HG02885 (cell line): ENCODE data around the gene TP63.

ENCODE experiments used
- ATAC-seq: cut with Tn5 transposase; IDR thresholded peaks from one replicate; pipeline ENCODE4 v1.9.1; 2021; ENCODE audit warnings: mild to moderate bottlenecking; ENCODE audit not compliant: unreplicated experiment, poor library complexity

The TP63 gene

DNA sequence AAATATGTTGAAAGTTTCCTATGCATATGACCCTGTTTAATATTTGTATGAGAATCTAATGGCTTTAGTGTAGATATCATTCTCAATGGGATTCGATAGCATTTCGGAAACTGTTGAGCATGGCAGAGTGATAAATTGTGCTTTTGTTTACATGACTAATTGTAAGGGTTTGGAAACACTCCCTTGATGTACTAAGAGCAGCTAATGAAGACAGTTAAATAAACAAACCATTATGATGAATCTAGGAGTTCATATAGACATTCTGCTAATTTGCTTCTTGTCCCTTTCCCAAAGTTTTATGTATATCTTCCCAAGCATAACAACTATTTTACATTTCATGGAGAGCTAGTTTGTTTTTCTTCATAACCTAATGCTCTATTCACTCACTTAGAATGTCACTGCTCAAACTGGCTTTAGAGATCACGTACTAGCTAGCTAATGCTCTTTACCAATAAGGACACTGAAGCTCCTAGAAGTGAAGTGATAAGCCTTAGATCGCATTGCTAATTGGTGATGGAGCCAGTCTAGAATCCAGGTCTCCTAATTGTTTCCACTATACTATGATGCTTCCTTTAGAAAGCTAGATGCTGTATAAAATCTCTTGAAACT is 140.8 kb downstream of the TP63 start:
- no peak for ATAC-seq

DNA sequence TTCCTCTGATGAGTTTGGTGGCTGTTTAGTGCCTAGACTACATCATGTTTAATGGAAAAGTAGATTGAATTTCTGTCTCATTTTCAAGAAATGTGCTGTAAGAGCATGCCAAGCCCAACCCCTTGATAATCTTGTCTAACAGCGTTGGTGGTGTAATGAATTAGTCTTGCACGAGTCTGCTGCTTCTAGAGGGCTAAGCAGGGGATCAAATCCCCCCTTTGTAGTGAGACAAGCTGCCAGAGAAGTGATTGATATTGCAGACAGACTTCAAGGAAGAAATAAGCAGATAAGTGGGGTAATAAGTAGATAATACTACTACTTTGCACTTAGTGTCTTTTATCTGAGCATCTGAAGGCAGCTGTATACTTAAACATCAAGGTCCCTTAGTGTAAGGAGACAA is 141.4 kb downstream of the TP63 start:
- no peak for ATAC-seq

DNA sequence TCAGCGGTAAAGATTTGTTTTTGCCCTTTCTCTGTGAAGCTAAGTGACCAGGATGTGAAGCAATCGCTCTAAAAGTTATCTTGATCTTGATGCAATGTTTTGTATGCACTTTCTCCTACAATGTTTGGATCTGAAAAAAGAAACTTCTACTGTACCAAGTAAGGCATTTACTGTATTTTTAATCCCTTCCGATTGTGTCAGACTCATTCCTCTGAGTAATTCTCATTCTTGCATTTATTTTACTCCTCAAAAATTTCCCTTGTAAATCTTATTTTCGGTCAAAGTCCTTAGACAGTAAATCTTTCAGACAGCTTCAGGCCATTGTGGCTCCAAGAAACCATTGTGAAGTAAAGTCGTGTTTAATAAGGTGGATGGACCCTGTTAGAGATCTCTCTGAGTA is 141.9 kb downstream of the TP63 start:
- no peak for ATAC-seq

DNA sequence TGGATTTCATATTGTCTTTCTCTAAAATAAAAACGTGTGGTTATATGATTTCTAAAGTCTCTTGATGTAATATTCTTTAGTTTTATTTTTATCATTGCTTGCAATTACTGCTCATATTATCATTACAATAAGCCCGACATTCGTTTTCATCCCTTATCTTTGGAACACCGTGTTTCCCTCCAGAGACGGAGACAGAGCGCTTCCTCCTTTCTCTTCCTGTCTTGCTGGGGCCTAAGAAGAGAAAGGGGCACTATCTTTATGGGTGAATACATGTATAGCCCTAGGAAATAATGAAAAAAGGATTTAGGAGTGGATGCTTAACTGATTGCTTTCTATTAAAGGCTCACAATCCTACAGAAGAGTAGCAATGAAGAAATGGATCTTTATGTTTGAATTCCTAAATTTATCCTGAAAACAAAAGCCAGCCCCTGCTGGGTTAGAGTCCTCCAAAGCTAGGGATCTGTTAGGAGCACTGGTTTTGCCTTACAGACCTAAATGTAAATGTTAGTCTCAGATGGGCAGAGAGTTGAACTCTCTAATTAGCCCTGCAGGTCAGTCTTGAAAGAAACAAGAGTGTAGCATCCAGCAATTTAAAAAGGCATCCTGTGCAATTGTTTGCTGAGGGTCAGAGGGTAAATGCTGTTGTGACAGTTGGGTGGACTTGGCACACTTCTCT is 145.1 kb downstream of the TP63 start:
- ATAC-seq: no peak

DNA sequence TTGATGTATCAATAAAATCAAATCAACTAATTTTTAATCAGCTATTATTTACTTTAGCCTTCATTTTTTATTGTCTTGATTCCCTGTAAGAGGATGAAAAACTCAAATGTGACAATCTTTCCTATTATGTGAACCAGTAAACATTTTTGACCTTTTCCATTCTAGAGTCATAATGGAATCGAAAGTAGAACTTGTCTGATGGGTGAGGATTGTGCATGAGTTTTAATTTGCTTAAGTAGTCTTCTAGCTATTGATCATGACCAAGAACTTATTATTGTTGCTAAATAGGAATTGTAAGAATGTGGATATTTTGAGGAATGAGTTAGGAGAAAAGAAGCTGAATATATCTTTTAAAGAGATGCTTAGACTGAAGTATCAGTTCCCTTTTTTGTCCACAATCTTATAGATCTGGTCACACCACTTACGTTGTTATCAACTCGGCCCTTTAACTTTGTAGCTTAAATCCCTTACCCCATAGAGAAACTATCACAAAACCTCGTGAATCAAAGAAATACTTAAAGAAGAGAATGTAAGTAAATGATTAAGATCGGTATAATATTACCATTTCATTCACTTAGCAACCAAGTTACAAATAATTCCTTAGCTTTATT is 147.3 kb downstream of the TP63 start:
- peak; percentile 77 for ATAC-seq

DNA sequence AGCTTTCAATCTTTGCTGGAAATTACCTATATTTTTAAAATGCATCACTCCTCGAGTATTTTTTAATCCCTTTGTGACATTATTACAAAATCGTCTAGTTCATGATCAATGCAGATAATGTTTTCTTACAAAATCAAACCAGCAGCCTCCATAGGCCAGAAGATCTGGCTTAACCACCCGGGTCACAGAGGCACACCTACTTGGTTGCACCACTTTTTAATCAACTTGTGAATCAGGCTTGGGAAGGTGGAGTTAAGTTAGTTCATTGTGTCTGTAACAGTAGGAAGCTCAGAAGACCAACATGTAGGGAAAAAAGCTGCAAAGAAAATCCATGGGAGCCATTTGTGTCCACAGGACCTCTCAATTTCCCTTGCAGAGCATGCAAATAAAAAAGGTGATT is 148.0 kb downstream of the TP63 start:
- ATAC-seq: no peak

DNA sequence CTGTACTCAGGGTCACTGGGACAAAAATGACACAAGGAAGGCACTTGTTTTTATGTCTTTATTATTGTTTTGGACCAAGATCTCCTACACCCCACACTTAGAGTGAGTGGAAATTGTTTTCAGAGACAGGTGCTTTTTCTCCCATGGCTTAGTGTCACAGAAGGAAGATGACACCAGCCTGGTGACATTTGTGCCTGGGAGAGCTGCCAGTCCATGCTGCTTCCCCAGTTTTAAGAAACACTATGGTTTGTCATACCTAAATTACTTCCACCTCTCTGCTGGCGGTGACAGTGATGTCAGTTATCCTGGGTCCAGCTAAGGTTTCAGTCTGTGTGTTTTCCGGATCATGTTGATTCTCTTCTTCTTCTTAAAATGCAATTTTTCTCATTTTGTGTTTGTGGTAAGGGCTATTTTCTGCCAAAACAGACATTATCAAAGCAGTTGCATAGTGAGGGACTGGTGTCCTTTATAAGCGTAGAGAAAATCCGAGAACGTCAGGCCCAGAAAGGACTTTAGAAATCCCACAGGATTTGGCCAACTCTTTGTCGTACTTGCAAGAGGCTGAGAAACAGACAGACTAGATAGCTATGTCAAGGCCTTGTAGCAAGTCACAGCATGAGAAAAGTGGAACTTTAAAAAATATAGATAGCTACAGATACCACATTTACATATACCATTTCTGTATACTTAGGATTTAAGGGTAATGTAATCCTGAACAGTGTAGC is 149.5 kb downstream of the TP63 start:
- no peak for ATAC-seq

DNA sequence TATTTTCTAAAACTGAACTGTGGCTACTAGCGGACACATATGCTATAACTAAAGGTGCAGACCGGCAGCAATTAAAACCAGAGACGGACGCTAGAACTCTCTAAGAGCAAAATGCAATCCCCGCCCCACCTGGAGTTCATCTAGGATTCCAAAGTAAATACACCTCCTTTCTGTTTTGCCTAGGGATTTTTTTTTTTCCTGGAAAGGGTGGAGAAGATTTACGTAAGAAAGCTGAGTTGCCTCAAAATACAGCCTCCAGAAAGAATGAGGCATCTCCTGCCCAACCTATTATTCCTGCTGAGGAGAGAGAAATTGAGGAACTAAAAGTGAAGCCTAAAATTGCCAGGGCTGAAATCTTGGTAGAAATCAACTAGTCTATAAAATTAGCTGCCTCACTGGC is 150.2 kb downstream of the TP63 start:
- ATAC-seq: no peak

DNA sequence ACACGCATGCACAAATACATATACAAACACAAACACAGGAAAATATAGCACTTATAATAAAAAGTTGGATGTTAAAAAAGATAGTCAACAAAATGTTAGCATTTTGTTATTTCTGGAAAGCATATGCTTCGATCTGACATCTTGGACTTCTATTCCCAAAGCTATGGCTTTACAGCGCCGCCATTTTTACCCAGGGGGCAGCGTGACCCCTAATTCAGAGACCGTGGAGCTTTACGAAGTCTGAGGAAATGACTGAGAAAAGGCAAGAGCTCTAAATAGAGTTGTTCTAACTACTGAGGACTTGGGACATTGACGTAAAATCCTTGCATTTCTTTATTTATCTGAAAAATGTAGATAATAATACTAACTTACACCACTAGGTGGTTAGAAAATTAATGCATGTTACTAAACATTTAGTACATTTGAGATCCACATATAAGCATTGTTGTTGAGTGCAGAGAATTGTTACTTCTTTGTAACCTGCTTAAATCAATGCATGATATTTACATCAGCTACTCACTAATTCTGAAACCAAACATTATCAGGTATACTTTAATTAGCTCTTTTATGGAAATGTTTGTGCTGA is 155.4 kb downstream of the TP63 start:
- no peak for ATAC-seq

DNA sequence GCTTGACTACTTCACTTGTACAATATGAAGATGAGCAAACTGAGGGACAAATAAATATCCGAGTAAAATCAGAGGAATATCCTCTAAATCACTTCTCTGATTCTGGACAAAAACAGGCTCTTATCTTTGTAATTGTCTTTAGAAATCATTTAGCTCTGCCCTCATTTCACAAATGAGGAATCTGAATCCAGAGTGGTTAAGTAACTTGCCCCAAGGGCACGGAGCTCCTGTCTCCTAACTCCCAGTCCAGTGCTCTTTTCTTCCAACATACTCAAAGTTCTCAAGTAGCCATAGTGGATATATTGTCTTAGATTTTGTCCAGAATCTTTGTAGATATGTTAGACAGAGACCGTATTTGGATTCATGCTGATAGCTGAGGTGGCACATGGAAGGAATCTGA is 156.0 kb downstream of the TP63 start:
- ATAC-seq: no peak

DNA sequence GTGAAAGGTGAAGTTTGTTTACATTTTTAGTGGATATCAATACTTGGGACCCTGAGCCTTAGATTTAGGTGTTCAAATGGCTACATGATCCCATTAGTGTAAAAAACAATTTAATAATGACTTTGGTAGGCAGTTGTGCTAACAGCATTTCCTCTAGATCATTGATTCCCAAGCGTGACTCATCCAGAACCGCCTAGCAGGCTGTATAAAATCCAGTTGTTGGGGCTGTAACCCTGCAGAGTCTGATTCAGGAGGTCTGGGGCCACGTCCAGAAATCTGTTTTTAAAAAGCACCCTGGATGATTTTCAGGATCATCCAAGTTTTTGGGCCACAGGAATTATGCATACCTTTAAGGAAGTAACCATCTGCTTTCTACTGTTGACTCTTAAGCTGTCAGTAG is 156.4 kb downstream of the TP63 start:
- no peak for ATAC-seq

DNA sequence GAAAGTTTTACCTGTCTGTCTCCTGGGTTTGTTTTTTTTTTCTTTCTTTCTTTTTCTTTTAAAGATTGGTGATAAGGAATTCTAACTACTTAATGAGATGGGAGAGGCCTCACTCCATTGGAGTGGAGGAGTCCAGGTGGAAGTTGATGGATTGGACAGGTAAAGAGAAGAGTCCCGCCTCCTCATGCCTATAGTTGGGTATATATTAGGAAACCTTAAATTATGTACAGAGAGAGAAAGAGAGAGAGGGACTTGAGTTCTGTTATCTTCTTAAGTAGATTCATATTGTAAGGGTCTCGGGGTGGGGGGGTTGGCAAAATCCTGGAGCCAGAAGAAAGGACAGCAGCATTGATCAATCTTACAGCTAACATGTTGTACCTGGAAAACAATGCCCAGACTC is 158.2 kb downstream of the TP63 start:
- ATAC-seq: no peak

DNA sequence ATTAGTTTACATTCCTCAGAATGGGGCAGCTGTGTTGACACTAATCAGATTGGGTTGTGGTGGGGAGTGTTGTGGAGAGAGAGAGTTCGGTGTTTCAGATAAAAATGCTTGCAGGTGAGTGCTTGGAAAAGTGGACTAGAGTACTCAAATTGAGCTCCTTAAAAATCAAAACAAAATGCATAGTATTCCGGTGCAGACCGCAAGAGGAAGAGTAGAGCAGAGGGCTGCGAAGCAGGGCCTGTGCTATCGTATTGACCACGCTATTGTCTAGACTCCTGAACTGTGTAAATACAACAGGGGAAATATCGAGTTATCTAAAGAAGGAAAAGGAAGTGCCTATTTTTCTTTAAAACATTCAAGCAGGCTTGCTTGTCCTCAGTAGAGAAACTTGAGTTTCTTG is 159.5 kb downstream of the TP63 start:
- peak; percentile 54 for ATAC-seq

DNA sequence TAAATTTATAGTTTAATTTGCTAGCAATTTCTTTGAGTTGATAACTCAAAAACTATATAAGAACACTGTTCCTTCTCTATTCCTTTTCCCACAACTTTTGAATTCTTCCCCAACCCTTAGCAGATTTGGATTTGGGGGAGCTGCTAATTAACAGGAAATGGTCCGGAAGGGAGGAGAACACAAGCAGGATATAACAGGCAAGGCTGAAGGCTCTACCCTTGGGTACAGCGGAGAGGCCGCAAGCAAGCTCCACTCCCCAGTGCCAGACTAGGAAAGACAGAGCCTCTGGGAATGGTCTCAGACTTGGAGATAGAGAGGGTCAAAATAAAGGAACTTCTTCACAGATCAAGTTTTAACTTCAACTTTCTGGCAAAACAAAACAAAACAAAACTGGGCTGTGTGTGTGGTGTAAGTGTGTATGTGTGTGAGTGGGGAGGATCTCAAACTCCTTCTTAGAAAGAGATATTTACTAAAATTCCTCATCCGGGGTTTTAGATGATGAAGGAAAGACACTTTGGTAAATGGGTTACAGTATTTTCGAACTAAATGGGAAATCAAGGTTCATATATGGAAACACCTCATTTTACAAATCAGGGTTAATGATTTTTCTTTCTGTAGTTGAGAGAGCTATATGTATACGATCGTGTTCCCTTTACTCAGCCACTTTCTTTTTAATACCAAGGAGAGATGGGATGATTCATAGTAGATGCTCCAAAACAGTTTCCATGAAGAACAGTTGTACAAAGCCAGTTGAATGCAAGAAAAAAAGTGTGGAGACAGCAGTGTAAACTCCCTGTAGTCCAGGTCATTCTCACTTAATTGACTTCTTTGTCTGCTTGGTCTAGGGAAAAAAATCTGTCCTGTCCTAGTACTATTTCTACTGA is 161.1 kb downstream of the TP63 start:
- ATAC-seq: no peak

DNA sequence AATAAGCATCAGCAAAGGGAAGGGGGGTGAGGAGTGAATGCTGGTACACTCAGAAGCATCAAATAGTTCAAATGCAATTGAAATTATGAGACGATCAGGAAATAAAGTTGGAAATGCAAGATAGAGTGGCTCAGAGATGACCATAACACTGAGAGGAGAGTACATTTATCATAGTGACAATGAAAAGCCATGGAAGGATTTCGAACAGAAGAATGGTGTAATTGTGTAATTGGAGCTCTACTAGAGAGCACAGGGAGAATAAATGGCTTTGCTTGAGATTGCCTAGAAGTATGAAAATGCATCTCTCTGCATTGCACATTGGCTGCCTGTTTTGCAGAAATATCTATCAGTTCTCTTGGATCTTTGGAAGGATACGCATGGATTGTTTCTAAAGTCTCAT is 163.3 kb downstream of the TP63 start:
- no peak for ATAC-seq

DNA sequence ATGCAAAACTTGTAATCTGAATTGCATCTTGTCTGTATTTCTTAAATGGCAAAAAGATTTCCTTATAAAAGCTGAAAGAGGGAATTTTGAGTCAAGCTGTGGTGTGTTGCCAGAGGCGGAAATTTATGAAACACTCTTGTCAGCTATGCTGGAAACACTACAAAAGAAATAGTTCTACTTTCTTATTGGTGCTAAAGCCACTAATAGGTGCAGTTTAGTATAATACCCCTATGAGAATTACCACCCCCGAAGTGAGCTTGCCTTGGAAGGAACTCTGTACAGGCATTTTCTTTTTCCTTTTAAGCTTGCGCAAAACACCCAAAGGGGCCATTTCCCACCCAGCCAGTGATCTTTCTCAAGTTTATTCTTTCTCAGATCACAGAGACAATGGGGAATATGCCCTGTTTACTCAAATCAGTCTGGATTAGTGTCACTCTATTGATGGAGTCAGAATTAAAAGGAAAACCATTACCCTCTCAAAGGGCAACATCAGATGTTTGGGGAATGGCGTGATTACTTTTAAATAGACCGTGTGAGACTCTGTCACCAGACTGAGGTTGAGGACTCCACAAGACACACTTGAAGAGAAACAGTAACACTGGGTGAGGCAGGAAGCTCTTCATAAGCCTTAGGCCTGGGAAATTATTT is 166.0 kb downstream of the TP63 start:
- ATAC-seq: no peak

DNA sequence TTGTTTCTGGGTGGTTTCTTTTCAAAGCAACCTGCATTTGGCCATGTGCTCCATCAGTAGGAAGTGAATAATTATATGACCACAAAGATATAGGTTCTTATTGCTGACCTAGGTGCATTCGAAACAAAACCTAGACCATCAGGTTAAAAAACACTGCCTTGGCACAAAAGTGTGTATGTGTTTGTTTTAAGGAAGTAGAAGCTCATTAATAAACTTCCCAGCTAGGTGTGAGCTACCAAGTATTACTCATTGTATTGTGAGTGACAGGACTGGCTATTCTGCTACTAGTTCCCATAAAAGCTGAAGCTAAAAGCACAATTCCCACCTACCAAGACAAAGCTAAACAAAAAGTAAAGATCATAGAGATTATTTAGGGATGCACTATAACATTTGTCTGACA is 168.2 kb downstream of the TP63 start:
- ATAC-seq: no peak

DNA sequence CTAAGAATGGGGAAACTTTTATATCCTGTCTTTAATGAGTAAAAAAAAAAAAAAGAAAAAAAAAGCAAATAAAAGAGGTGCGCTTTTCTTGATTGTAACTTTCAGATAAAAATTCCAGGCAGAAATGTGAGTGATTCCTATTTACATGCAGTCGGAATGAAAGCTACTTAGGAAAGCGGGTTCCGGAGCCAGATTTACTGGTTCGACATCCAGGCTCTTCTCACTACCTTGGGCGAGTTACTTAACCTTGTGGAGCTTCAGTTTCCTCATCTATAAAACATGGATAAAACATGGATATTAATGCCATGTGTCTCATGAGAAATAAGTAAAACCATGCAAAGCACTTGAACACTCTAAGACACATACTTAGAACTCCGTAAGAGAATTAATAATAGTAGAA is 169.2 kb downstream of the TP63 start:
- no peak for ATAC-seq

DNA sequence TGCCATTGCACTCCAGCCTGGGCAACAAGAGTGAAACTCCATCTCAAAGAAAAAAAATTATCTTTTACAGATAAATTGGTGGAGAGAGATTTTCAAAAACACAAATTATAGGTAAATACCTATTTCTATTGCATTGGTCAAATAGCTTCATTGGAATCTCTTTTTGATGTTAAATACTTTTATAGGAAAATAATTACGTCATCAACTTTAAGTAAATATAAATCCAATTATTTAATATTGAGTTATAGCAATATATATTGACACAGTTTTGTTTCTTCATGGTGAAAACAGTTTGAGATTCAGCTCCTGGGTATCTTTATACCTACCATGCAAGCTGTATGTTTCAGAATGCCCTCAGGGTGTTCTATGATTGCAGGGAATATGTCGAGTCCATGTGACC is 172.1 kb downstream of the TP63 start:
- no peak for ATAC-seq
